HG03039 (cell line): Measurements from ENCODE around the gene CEP41.
A peak's percentile ranks its signal among the peaks of the same experiment; 100 is the strongest.

ENCODE experiments used
- ATAC-seq: cut with Tn5 transposase; IDR thresholded peaks from one replicate; pipeline ENCODE4 v1.9.1; 2021; ENCODE audit warnings: mild to moderate bottlenecking, moderate library complexity; ENCODE audit not compliant: unreplicated experiment

CEP41 gene

GRCh38 chr7:130372402-130373165 is 68.2 kb downstream of the CEP41 start:
- ATAC-seq: no peak

GRCh38 chr7:130371046-130371445 is 69.8 kb downstream of the CEP41 start:
- no peak for ATAC-seq

GRCh38 chr7:130369831-130370550 is 70.8 kb downstream of the CEP41 start:
- ATAC-seq: no peak

- ATAC-seq: no peak
Observed at GRCh38 chr7:130369110-130369711, 71.6 kb downstream of the CEP41 start.

GRCh38 chr7:130367836-130368746 is 72.7 kb downstream of the CEP41 start:
- no peak for ATAC-seq

- no peak for ATAC-seq
Observed at GRCh38 chr7:130367088-130367755, 73.6 kb downstream of the CEP41 start.

- ATAC-seq: no peak
Observed at GRCh38 chr7:130366564-130366963, 74.3 kb downstream of the CEP41 start.

- ATAC-seq: no peak
Observed at GRCh38 chr7:130365511-130366441, 75.0 kb downstream of the CEP41 start.

- no peak for ATAC-seq
Observed at GRCh38 chr7:130365088-130365487, 75.7 kb downstream of the CEP41 start.

- ATAC-seq: no peak
Observed at GRCh38 chr7:130364451-130364850, 76.4 kb downstream of the CEP41 start.

GRCh38 chr7:130363026-130363847 is 77.6 kb downstream of the CEP41 start:
- peak; percentile 44 for ATAC-seq

- no peak for ATAC-seq
Observed at GRCh38 chr7:130362251-130362816, 78.5 kb downstream of the CEP41 start.

- ATAC-seq: no peak
Observed at GRCh38 chr7:130361681-130362080, 79.1 kb downstream of the CEP41 start.

GRCh38 chr7:130360518-130360917 is 80.3 kb downstream of the CEP41 start:
- no peak for ATAC-seq

- ATAC-seq: no peak
Observed at GRCh38 chr7:130359276-130359857, 81.4 kb downstream of the CEP41 start.

- no peak for ATAC-seq
Observed at GRCh38 chr7:130358471-130358870, 82.3 kb downstream of the CEP41 start.

GRCh38 chr7:130356876-130357611 is 83.8 kb downstream of the CEP41 start:
- no peak for ATAC-seq
